HG03159 (cell line): ENCODE data around the gene CDH16.
"Not testable (repeated sequence)": the region's sequence is repeated elsewhere in the genome, so short reads cannot be mapped to it uniquely, and the experiment has no call there.

Experiments
- ATAC-seq: cut with Tn5 transposase; IDR thresholded peaks from one replicate; pipeline ENCODE4 v1.9.1; 2021; ENCODE audit warnings: mild to moderate bottlenecking, moderate library complexity; ENCODE audit not compliant: unreplicated experiment

The CDH16 gene

GRCh38 chr16:66899310-66899944 lies 19.3 kb downstream of the CDH16 start:
- ATAC-seq = no peak

- ATAC-seq = no peak
Measured at GRCh38 chr16:66898933-66899309, 19.8 kb downstream of the CDH16 start.

GRCh38 chr16:66898207-66898606 lies 20.5 kb downstream of the CDH16 start:
- no peak for ATAC-seq

- ATAC-seq = not testable (repeated sequence)
Measured at GRCh38 chr16:66896682-66897081, 22.0 kb downstream of the CDH16 start.

- ATAC-seq = no peak
Measured at GRCh38 chr16:66895999-66896398, 22.7 kb downstream of the CDH16 start.

GRCh38 chr16:66895689-66895979 lies 23.1 kb downstream of the CDH16 start:
- no peak for ATAC-seq

- no peak for ATAC-seq
Measured at GRCh38 chr16:66894948-66895688, 23.6 kb downstream of the CDH16 start.

- ATAC-seq = no peak
Measured at GRCh38 chr16:66894055-66894454, 24.6 kb downstream of the CDH16 start.

GRCh38 chr16:66891797-66892196 lies 26.9 kb downstream of the CDH16 start:
- no peak for ATAC-seq

- ATAC-seq = no peak
Measured at GRCh38 chr16:66891360-66891759, 27.3 kb downstream of the CDH16 start.

- no peak for ATAC-seq
Measured at GRCh38 chr16:66890799-66891198, 27.9 kb downstream of the CDH16 start.

- ATAC-seq = no peak
Measured at GRCh38 chr16:66889622-66890021, 29.1 kb downstream of the CDH16 start.

GRCh38 chr16:66888647-66889615 lies 29.8 kb downstream of the CDH16 start:
- ATAC-seq = no peak

GRCh38 chr16:66886914-66887313 lies 31.8 kb downstream of the CDH16 start:
- no peak for ATAC-seq

- ATAC-seq = no peak
Measured at GRCh38 chr16:66886321-66886720, 32.4 kb downstream of the CDH16 start.

GRCh38 chr16:66885491-66885890 lies 33.2 kb downstream of the CDH16 start:
- ATAC-seq = no peak

- no peak for ATAC-seq
Measured at GRCh38 chr16:66882702-66883101, 36.0 kb downstream of the CDH16 start.

- ATAC-seq = no peak
Measured at GRCh38 chr16:66881964-66882508, 36.6 kb downstream of the CDH16 start.

GRCh38 chr16:66881560-66881959 lies 37.1 kb downstream of the CDH16 start:
- ATAC-seq = no peak

- peak; percentile 11 for ATAC-seq
Measured at GRCh38 chr16:66881014-66881417, 37.7 kb downstream of the CDH16 start.

- peak; percentile 92 for ATAC-seq
Measured at GRCh38 chr16:66880288-66881013, 38.2 kb downstream of the CDH16 start, which contains the start of gene PDP2. Gene PDP2, plus strand, starts transcription at chr16:66880515. Its CDS starts 3,770 bp downstream, at chr16:66884285.
